A549 (cell line): ENCODE data around the gene RBM10. TPM values are rescaled to one million over a fixed set of nuclear protein-coding genes. Genes with fewer than 3 reads are reported as not detected.
A peak's percentile ranks its signal among the peaks of the same experiment; 100 is the strongest.

Source experiments
- ATAC-seq, 2 experiments: fragments of 200-7000 bp in 1 of 2; fragments of >200 bp in 1 of 2; cut with Nextera tagmentation in 1 of 2; cut with Tn5 transposase in 1 of 2; 3 replicates each; pipeline versions ENCODE4 v1.8.0 to v1.9.1; 2018 to 2020; ENCODE audit warnings: mild to moderate bottlenecking in 1 of 2, moderate library complexity in 1 of 2
- CTCF ChIA-PET: fragments of 300-600 bp; sonication (Branson Sonifier 250); formaldehyde crosslinking; extraction: SDS; loops from one replicate; lab custom pipeline; 2021; ENCODE audit warnings: antibody characterized with exemption, inconsistent platforms; lab: Yijun Ruan, JAX
- POLR2A ChIA-PET: fragments of 350-600 bp; formaldehyde crosslinking; extraction: SDS; loops from one replicate; lab custom pipeline; 2021; ENCODE audit warnings: antibody characterized with exemption, inconsistent platforms; lab: Yijun Ruan, JAX
- DNase-seq, 2 experiments: peaks; one replicate each; pipeline versions ENCODE4 v3.0.0 to v3.0.0-alpha.2; 2011 to 2016; ENCODE audit warnings: low read depth in 1 of 2, low spot score in 1 of 2
- FAIRE-seq: peaks from 2 replicates; lab custom pipeline; 2011; peaks lifted over from hg19 to GRCh38; lab: Jason Lieb, UNC
- H3K27ac ChIP-seq, 2 experiments: fragments of >200 bp; sonication (Bioruptor Twin); formaldehyde crosslinking; 3 replicates each; pipeline ENCODE4 v1.5.1; 2016 to 2017
- H3K4me1 ChIP-seq: fragments of >200 bp; sonication (Bioruptor Twin); formaldehyde crosslinking; 3 replicates; pipeline ENCODE4 v1.6.1; 2016
- H3K4me2 ChIP-seq: fragments of >200 bp; sonication (Bioruptor Twin); formaldehyde crosslinking; 3 replicates; pipeline ENCODE4 v1.6.1; 2016
- H3K4me3 ChIP-seq: fragments of >200 bp; sonication (Bioruptor Twin); formaldehyde crosslinking; 3 replicates; pipeline ENCODE4 v1.5.1; 2016
- H3K9me3 ChIP-seq: fragments of >200 bp; sonication (Bioruptor Twin); formaldehyde crosslinking; 3 replicates; pipeline ENCODE4 v1.6.1; 2016
- BHLHE40 ChIP-seq: IDR thresholded peaks from 2 replicates; pipeline ENCODE4 v1.6.1; 2012; ENCODE audit warnings: low read depth, low read length, inconsistent platforms
- CBX8 ChIP-seq: fragments of 200-600 bp; sonication (generic); IDR thresholded peaks from 2 replicates; pipeline ENCODE4 v1.6.1; 2016
- CHD4 ChIP-seq: fragments of 200-600 bp; sonication (generic); IDR thresholded peaks from 2 replicates; pipeline ENCODE4 v1.6.1; 2016; ENCODE audit warnings: antibody characterized with exemption, mild to moderate bottlenecking, borderline replicate concordance
- EHF ChIP-seq: fragments of 250-450 bp; sonication (Bioruptor Pico); IDR thresholded peaks from 2 replicates; pipeline ENCODE4 v1.5.0; 2020; ENCODE audit warnings: mild to moderate bottlenecking
- EHMT2 ChIP-seq: fragments of 200-600 bp; sonication (generic); IDR thresholded peaks from 2 replicates; pipeline ENCODE4 v1.6.1; 2016; ENCODE audit warnings: antibody characterized with exemption, low read depth, mild to moderate bottlenecking, moderate library complexity
- ESRRA ChIP-seq: fragments of 150-350 bp; IDR thresholded peaks from 2 replicates; pipeline ENCODE4 v1.6.1; 2014; ENCODE audit warnings: mild to moderate bottlenecking, low read length, borderline replicate concordance
- FOSB ChIP-seq: fragments of 250-450 bp; sonication (Bioruptor Pico); IDR thresholded peaks from 2 replicates; pipeline ENCODE4 v1.5.0; 2020; ENCODE audit warnings: mild to moderate bottlenecking, moderate library complexity
- FOXS1 ChIP-seq: fragments of 250-450 bp; sonication (Bioruptor Pico); IDR thresholded peaks from 2 replicates; pipeline ENCODE4 v1.5.0; 2020; ENCODE audit warnings: mild to moderate bottlenecking, moderate library complexity
- HEYL ChIP-seq: fragments of 250-450 bp; sonication (Bioruptor Pico); IDR thresholded peaks from 2 replicates; pipeline ENCODE4 v1.8.0; 2021; ENCODE audit warnings: mild to moderate bottlenecking, moderate library complexity
- HOXB5 ChIP-seq: fragments of 250-450 bp; sonication (Bioruptor Pico); IDR thresholded peaks from 2 replicates; pipeline ENCODE4 v1.5.0; 2020; ENCODE audit warnings: mild to moderate bottlenecking, moderate library complexity
- JUNB ChIP-seq: fragments of >200 bp; sonication (Bioruptor Twin); formaldehyde crosslinking; IDR thresholded peaks from 2 replicates; pipeline ENCODE4 v1.6.1; 2016
- KDM1A ChIP-seq: fragments of 200-600 bp; sonication (generic); IDR thresholded peaks from 2 replicates; pipeline ENCODE4 v1.6.1; 2016; ENCODE audit warnings: low read depth, mild to moderate bottlenecking
- MAZ ChIP-seq: fragments of 150-350 bp; IDR thresholded peaks from 2 replicates; pipeline ENCODE4 v1.6.1; 2014; ENCODE audit warnings: antibody characterized with exemption, low read depth, low read length, borderline replicate concordance
- NFE2L2 ChIP-seq: fragments of 150-350 bp; conservative IDR thresholded peaks from 2 replicates; pipeline ENCODE4 v1.6.1; 2014; ENCODE audit warnings: low read length
- NR3C1 ChIP-seq: fragments of >200 bp; sonication (Bioruptor Twin); formaldehyde crosslinking; IDR thresholded peaks from 3 replicates; pipeline ENCODE4 v1.6.1; 2017
- PBX3 ChIP-seq: IDR thresholded peaks from 2 replicates; pipeline ENCODE4 v1.6.1; 2012
- POLR2AphosphoS2 ChIP-seq: conservative IDR thresholded peaks from 2 replicates; pipeline ENCODE4 v1.6.1; 2012; ENCODE audit warnings: low read length, improper control_type of control experiment, inconsistent platforms
- RCOR1 ChIP-seq: fragments of 150-350 bp; IDR thresholded peaks from 2 replicates; pipeline ENCODE4 v1.6.1; 2014; ENCODE audit warnings: antibody characterized with exemption, low read length, low read depth
- REST ChIP-seq: fragments of 200-600 bp; sonication (generic); IDR thresholded peaks from 2 replicates; pipeline ENCODE4 v1.6.1; 2016; ENCODE audit warnings: antibody characterized with exemption, mild to moderate bottlenecking, moderate library complexity
- RFX5 ChIP-seq: fragments of 450-650 bp; IDR thresholded peaks from 2 replicates; pipeline ENCODE4 v1.7.1; 2014; ENCODE audit warnings: antibody characterized with exemption, mild to moderate bottlenecking, moderate library complexity
- TFCP2L1 ChIP-seq: fragments of 250-450 bp; sonication (Bioruptor Pico); IDR thresholded peaks from 2 replicates; pipeline ENCODE4 v1.5.0; 2021; ENCODE audit warnings: mild to moderate bottlenecking
- TP53 ChIP-seq: fragments of 250-450 bp; sonication (Bioruptor Pico); IDR thresholded peaks from 2 replicates; pipeline ENCODE4 v1.5.0; 2021; ENCODE audit warnings: mild to moderate bottlenecking, moderate library complexity
- ZC3H11A ChIP-seq: fragments of 450-650 bp; IDR thresholded peaks from 2 replicates; pipeline ENCODE4 v1.6.1; 2014; ENCODE audit warnings: antibody characterized with exemption, mild to moderate bottlenecking
- ZFP36 ChIP-seq: fragments of 450-650 bp; IDR thresholded peaks from 2 replicates; pipeline ENCODE4 v1.6.1; 2014; ENCODE audit warnings: borderline replicate concordance; ENCODE audit not compliant: partially characterized antibody
- WGBS: methylation state at CpG from one replicate; pipeline ENCODE4 v1.1.6; 2017; ENCODE audit errors: missing lambda C conversion rate; 5-methylcytosine and 5-hydroxymethylcytosine counted together
- polyA plus RNA-seq, 4 experiments: library from polyadenylated mRNA; depleted of rRNA in 3 of 4; stranded (reverse); fragments of >200 nt; fragmentation: RNase III in 1 of 4; extraction: RNeasy Plus Mini Kit Qiagen cat#74134 plus additional on column Dnase treatment in 1 of 4; gene quantifications; 2 replicates in 3 of 4; 3 replicates in 1 of 4; pipeline ENCODE4 v1.2.3, GENCODE V29; 2011 to 2017
- TF ChIP-seq, protein P1 (sequence below): IDR thresholded peaks from 2 replicates; pipeline ENCODE4 v1.6.1; 2012; ENCODE audit warnings: low read depth, borderline replicate concordance
- TF ChIP-seq, protein P2 (sequence below): IDR thresholded peaks from 2 replicates; pipeline ENCODE4 v1.6.1; 2012

The RBM10 gene
- polyA plus RNA-seq, 2 of the 4 experiments (the other 2 are of a cell fraction): 21.1 to 29.8 TPM

DNA sequence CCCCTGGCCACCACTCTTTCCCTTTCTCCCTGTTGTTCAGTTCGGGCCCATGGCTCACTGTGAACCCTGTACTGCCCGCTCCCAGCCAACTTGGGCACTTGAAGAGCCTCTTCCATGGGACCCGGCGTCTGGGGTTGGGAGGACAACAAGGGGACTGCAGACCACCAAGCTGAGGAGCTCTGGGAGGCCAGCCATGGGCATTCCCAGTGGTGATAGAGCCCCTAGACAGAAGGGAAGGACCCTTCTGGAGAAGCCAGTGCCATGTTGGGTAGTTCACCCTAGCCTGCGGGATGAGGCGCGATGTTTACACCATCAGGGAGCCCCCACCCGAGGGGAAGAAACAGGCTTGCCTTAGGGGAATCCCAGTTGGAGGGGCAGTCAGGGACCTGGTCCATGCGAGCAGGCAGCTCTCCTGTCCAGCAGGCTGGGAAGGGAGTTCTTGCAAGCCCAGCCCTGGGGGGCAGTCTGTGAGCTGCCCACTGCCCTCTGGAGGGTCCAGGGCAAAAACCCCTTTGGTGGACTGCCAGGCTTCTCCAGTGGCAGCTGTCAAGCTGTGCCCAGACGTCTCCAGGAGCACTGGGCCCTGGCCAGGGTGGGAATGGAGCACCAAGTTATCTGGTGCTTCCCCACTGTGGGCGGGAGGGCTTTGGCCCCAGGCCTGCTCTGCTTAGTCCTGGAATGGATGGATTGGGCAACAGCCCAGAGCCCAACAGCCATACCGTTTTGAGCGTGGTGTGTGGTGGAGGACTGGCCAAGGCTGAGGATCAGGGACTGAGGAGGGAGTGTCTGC is 24.9 kb downstream of the RBM10 start:
- CTCF ChIA-PET: no interaction called here
- H3K4me3 ChIP-seq: no peak overlapping the region
- TF ChIP-seq POLR2AphosphoS2 (no peak), RFX5 (no peak), PBX3 (no peak), EHMT2 (no peak), TP53 (CRISPR knock-in tag) (no peak), FOSB (CRISPR knock-in tag) (no peak), JUNB (no peak), REST (no peak), NR3C1 (no peak), BHLHE40 (no peak), HOXB5 (CRISPR knock-in tag) (no peak), CBX8 (no peak)
- TF ChIP-seq, protein P1, sequence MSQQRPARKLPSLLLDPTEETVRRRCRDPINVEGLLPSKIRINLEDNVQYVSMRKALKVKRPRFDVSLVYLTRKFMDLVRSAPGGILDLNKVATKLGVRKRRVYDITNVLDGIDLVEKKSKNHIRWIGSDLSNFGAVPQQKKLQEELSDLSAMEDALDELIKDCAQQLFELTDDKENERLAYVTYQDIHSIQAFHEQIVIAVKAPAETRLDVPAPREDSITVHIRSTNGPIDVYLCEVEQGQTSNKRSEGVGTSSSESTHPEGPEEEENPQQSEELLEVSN: no peak
- no peaks in the 10 kb centered on the region for H3K9me3 ChIP-seq
- ATAC-seq (peak in 1 of 2 experiments; percentile 45; a peak in 3 of 6 replicates), FAIRE-seq (no peak), DNase-seq (no peak)
- POLR2A ChIA-PET: no interaction called here
- no peak overlapping the region for H3K27ac ChIP-seq
- 91% methylated on average over 5 of the region's 13 CpGs for WGBS
- H3K4me2 ChIP-seq: no peak overlapping the region
- H3K4me1 ChIP-seq: no peaks in the 10 kb centered on the region

DNA sequence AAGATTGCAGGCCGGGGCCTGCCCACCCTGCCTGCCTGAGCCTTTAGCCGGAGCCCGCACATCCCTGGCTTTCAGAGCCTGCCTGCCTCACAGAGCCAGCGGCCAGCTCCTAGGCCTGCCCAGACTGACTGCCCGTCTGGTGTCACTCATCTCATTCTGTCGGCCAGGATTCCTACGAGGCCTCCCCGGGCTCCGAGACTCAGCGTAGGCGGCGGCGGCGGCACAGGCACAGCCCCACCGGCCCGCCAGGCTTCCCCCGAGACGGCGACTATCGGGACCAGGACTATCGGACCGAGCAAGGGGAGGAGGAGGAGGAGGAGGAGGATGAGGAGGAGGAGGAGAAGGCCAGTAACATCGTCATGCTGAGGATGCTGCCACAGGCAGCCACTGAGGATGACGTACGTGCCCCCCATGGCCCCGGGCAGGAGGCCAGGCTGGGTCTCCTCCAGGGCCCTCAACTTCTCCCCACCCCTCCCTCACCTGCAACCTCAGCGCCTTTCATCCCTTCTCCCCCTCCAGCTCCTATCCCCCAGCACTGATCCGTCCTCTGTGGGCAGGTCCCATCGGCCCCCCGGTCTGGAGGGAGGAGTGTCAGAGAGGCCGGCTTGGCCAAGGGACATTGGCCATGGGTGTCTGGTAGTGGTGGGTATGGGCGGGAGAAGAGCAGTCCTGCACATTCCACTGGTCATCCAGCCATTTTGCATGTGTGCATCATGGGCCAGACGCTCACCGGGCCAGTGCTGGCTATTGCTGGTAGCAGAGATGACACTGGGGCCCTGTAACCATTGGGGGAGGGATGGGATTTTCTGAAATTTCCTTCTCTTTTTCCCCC is 26.1 kb downstream of the RBM10 start:
- ChIA-PET POLR2A (no interaction called here), CTCF (no interaction called here)
- TF ChIP-seq KDM1A (no peak), RCOR1 (no peak), ZFP36 (no peak), TFCP2L1 (no peak), NFE2L2 (no peak), ZC3H11A (no peak), FOXS1 (CRISPR knock-in tag) (no peak), ESRRA (no peak), HEYL (CRISPR knock-in tag) (no peak), MAZ (no peak), EHMT2 (no peak), EHF (CRISPR knock-in tag) (no peak), CHD4 (no peak)
- TF ChIP-seq, protein P2, sequence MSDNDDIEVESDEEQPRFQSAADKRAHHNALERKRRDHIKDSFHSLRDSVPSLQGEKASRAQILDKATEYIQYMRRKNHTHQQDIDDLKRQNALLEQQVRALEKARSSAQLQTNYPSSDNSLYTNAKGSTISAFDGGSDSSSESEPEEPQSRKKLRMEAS: no peak
- no peak for FAIRE-seq
- Histone ChIP-seq H3K4me3 (no peak overlapping the region), H3K27ac (no peak overlapping the region), H3K4me2 (no peak overlapping the region), H3K4me1 (no peaks in the 10 kb centered on the region), H3K9me3 (no peaks in the 10 kb centered on the region)
- no peak for DNase-seq
- 92% methylated on average over 33 of the region's 34 CpGs for WGBS
- no peak for ATAC-seq
